ENCODE data around the gene GK.
A peak's percentile ranks its signal among the peaks of the same experiment; 100 is the strongest.
"Not testable (repeated sequence)": the region's sequence is repeated elsewhere in the genome, so short reads cannot be mapped to it uniquely, and the experiment has no call there.

GK gene

DNA sequence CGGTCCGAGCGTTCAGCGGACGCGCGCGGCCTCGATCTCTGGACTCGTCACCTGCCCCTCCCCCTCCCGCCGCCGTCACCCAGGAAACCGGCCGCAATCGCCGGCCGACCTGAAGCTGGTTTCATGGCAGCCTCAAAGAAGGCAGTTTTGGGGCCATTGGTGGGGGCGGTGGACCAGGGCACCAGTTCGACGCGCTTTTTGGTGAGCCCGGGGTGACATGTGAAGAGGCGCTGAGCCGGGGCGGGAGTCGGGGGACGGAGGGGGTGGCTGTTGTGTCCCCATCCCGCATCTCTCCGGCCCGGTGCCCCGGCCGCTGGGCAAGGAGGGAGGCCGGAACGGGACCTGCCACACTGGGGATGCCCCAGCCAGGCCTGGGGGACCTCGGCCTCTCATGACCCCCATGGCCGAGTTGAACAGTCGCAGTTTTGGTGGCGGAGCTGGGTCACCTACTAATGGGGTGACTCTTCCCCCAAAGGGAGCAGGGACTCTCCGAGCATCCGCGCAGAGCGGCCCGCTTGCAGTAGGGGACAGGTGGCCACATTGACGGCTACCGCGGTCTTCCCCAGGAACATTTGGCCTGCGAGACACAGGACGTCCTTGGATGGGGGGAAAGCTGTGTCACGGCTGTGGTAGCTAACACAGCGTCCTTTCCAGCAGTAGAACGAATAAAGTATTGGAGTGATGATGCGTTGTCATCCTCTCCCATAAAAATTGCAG, at the start of gene GK:
Gene GK, plus strand, starts transcription at position 9 of the 717 bp plus-strand sequence. Its CDS starts 115 bp downstream, at position 124.
- DNase-seq = no peak

DNA sequence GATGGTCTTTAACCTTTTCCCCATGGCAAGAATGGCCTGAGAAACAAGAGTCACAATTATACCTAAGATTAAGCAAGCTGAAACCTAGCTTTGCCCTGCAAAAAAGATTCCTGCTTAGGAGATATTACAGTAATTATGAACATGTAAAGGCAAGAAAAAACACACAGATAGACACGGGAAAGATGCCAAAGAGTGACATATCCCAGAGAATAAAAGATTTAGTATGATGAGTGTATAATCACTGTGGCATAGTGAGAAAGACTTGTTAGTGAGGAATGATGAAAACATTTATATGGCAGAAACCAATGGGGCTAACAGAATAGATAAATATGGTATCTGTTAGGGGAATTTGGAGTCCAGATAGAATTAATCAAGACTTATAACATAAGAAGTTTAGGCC, 46.1 kb upstream of the GK start:
- no peak for DNase-seq

DNA sequence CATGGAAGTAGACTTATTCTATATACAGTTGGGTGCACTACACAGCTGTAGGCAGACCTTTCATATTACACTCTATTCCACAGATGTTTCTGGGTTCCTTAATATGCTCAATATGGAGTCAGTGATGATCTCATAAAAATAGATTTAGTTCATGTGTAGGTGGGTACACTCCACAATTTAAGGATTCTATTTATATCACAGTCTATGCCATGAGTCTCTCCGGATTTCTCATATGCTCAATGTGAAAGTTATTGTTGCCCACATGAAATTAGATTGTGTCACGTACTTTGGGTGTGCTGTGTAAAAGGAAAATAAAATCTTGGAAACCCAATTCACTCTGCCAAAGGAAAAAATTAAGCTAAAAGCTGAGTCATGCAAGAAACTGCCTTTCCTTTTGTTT, 43.2 kb upstream of the GK start:
- DNase-seq = no peak

- no peak for DNase-seq
These were observed 41.0 kb upstream of the GK start for GRCh38 chrX:30612250-30612655.

DNA sequence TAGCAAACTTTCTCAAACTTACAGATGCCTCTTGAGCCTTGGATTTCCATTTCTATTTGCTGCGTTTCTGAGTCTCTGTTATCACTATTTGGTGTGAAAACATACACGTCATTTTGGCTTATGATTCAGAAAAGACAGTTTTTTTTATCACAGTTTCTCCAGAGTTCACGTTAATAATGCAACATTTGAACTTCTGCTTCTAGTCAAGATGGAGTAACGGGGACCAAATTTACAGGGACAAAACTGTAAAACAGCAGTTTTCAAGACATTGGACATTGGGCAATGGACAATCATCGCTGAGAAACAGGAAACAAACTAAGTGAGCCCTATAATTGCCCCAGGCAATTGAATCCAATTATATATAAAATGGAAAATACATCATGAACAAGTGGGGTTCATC, 39.5 kb upstream of the GK start:
- no peak for DNase-seq

GRCh38 chrX:30615229-30615628, 38.0 kb upstream of the GK start:
- DNase-seq = no peak

GRCh38 chrX:30618160-30618765, 35.0 kb upstream of the GK start:
- no peak for DNase-seq

GRCh38 chrX:30620125-30620524, 33.1 kb upstream of the GK start:
- DNase-seq = no peak

- DNase-seq = no peak
These were observed 32.1 kb upstream of the GK start for GRCh38 chrX:30620980-30621618.

DNA sequence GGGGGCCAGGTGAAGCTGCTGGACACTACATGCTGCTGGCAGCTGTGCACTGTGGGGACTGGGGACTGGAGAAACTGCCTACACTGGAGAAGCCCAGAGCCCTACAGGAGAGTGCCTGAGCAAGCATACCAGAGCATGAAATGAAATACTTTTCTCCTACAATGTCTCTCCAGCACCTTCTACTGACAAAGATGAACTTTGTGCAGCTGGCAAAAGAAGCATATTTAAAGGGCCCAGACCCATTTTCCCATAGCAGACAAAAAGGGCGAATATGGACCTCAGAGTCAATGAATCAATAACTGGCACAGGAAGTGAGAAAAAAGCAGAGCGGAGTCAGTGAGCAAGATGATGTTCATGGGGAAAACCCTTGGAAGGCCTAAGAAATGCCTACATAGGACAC, 30.9 kb upstream of the GK start:
- DNase-seq = no peak

DNA sequence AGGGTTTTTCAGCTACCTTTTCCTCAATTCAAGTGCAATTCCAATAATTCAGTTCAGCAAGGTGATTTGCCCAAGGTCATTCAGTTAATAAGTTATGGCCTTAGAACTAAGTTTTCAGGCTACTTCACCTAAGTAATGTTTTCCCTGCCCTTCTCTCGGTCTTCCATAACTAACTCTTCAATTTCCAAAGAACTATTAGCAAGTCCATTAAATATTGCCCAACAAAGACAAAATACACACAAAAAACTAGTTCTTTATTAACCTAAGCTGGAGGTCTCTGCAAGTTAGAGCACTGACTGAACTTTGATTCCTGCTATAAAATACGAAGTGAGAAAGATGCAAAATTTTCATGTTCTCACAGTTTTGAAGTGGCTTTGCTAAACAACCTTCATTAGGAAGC, 26.8 kb upstream of the GK start:
- DNase-seq = no peak

DNA sequence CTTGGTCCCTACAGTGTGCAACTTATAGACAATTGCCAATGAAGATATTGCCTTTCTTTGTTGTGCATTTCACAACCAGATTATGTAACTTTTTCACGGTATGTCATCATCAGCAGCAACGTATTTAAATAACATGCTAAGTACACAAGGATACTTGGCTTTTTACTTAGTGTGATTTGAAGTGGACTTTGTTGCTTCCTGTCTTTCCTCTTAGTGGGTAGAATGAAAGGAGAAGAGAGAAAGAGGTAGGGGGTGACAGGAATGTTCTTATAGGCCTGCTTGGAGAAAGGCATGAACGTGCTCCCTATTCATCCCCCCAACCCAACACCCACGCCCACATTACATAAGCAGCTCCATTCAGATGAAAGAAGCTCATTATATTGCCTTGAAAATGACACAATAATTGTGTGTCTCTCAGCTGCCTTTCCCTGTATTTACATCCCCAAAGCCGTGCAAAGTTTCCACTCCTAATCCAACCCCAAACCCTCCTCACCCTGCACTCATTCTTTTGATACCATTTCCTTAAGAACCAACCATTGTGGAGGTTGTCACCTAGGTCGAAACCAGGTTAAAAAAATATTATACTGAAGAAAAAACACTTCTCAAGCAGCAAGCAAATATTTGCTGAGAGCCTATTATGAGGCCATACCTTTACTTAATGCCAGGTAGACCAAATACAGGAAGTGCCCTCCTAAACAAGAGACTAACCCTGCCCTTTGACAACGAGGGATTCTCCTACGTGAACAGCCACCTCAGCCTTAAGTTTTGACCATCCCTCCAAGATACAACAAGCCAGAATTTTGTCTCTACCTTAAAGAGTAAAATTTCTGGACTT, 25.2 kb upstream of the GK start:
- DNase-seq = no peak

- not testable (repeated sequence) for DNase-seq
These were observed 19.2 kb upstream of the GK start for GRCh38 chrX:30634070-30634469.

- no peak for DNase-seq
These were observed 17.6 kb upstream of the GK start for GRCh38 chrX:30635630-30636029.

DNA sequence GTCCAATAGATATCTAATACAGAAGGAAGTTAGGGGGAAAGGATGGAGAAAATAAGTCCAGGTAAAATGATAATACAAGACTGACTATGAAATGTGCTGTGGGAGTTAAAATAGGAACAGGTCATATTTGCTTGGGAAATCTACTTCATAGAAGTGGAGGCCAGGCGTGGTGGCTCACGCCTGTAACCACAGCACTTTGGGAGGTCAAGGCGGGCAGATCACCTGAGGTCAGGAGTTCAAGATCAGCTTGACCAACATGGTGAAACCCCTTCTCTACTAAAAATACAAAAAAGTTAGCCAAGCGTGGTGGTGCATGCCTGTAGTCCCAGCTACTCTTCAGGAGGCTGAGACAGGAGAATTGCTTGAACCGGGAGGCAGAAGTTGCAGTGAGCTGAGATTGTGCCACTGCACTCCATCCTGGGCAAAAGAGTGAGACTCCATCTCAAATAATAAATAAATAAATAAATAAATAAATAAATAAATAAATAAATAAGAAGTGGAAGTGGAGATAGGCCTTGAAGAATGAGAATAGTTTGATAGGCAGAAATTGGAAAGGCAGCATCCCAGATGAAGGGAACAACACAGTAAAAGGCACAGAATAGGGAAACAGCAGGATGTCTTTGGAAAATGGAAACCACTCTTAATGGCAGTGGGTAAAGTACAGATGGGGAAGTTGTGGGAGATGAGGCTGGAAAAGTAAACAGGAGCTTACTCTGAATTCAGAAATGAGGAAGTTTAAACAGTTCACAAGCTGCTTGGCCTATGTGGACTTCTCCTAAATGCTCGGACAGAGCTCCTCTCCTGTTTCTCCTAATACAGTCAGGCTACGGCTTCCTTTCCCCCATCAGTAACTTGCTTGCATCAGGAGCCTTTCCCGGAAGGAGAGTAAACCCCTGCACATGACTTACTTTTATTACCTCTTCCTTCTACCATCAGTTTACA, 15.1 kb upstream of the GK start:
- no peak for DNase-seq

GRCh38 chrX:30639702-30640101, 13.5 kb upstream of the GK start:
- DNase-seq = not testable (repeated sequence)

DNA sequence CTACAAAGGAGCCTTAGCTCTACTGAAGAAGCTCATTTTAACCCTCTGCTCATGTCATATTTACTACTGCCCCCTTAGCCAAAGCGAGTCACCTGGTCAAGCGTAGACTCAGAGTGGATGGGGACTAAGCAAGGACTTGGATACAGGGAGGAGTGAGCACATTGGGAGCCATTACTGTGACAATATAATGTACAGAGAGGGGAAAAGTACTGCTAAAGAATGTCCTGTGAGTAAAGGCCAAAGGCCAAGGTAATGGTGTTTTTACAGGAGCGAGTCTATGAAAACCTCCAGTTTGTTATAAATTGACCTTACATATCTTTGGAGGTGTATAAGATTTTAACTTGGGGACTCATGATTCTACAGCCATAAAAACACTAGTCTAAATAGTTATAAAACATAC, 10.6 kb upstream of the GK start:
- DNase-seq = no peak

GRCh38 chrX:30643313-30643821, 9.9 kb upstream of the GK start:
- no peak for DNase-seq

GRCh38 chrX:30649859-30650258, 3.4 kb upstream of the GK start:
- DNase-seq = no peak

DNA sequence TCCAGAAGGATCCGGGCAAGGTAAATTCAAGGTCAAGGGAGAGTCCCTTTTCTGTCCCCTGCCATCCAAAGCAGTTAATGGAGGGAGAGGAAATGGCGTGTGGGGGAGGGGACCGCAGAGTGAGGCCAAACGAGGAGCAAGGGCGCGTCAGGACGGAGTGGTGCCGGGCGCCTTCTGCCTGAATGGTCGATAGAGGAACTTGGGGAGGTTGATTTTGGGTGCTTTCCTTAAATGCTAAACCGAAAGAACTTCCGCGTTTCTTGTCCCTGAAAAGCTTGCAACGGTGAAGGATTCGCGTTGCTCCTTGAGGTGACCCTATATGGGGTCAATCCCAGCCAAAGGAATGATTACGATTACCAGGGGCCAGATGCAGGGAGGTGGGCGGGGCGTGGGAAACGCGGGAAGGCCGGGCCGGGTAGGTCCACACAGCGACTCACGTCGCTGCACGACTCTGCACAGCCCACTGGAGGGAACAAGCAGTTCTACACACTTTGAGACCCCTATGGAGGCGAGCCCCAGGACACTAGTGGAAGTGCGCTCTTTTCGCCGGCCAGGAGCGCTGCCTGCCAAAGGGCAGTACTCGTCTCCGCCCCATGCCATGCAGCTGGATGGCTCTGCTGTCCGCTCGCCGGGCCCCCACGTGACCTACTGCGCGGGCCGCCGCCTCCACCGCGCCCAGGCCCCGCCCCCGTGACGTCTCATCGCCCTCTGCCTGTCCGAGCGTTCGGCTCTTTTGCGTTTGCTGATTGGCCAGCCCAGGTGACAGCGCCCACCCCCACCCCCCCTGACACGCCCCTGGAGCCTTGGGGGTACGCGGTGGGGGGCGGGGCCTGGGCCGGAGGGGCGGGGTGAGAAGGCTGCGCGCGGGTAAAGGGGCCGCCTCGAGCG, 452 bp upstream of the GK start:
- DNase-seq = peak; percentile 86

DNA sequence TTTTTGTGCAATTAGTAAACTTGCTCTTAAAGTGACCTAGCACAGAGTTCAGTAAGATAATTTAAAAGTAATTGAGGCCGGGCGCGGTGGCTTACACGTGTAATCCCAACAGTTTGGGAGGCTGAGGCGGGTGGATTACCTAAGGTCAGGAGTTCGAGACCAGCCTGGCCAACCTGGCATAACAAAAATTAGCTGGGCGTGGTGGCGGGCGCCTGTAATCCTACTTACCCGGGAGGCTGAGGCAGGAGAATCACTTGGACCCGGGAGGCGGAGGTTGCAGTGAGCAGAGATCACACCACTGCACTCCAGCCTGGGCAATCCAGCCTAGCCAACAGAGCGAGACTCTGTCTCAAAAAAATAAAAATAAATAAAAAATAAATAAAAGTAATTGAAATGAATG, 1.2 kb downstream of the GK start:
- not testable (repeated sequence) for DNase-seq

All from NCI-H526 treated with DMSO at 0.1 percent for 48 hours (cell line).